K562 (cell line): ENCODE results near the gene TMEM151A. TPM values are rescaled to one million over a fixed set of nuclear protein-coding genes. Genes with fewer than 3 reads are reported as not detected.
A peak's percentile ranks its signal among the peaks of the same experiment; 100 is the strongest.

Experiments used
- ARID3A ChIP-seq: IDR thresholded peaks from 2 replicates; pipeline ENCODE4 v1.6.1; 2012; ENCODE audit warnings: low read depth, low read length, improper control_type of control experiment, borderline replicate concordance
- BRCA1 ChIP-seq, 2 experiments: fragments of 450-650 bp in 1 of 2; sonication (generic) in 1 of 2; formaldehyde crosslinking in 1 of 2; IDR thresholded peaks; 2 replicates each; pipeline versions ENCODE4 v1.5.0 to v1.6.1; 2017 to 2020; ENCODE audit warnings: mild to moderate bottlenecking in 1 of 2, missing genetic modification reagents in 1 of 2
- CBFA2T2 ChIP-seq: fragments of 450-650 bp; conservative IDR thresholded peaks from 2 replicates; pipeline ENCODE4 v1.6.1; 2017; ENCODE audit warnings: mild to moderate bottlenecking
- HBP1 ChIP-seq: fragments of 450-650 bp; formaldehyde crosslinking; IDR thresholded peaks from 2 replicates; pipeline ENCODE4 v1.4.0; 2022; ENCODE audit warnings: missing genetic modification characterization
- MTA3 ChIP-seq: fragments of 450-650 bp; formaldehyde crosslinking; IDR thresholded peaks from 2 replicates; pipeline ENCODE4 v1.6.1; 2017; ENCODE audit warnings: mild to moderate bottlenecking, borderline replicate concordance
- NCOA1 ChIP-seq: fragments of 450-650 bp; IDR thresholded peaks from 2 replicates; pipeline ENCODE4 v1.6.1; 2016; ENCODE audit warnings: low read depth
- PBX2 ChIP-seq, 2 experiments: IDR thresholded peaks in 1 of 2; conservative IDR thresholded peaks in 1 of 2; 2 replicates each; pipeline ENCODE4 v1.6.1; 2016; ENCODE audit warnings: low read depth in 2 of 2, mild to moderate bottlenecking in 1 of 2, missing compliant biosample characterization in 1 of 2, missing genetic modification characterization in 1 of 2, moderate library complexity in 1 of 2
- POLR2B ChIP-seq: fragments of 450-650 bp; IDR thresholded peaks from 2 replicates; pipeline ENCODE4 v1.6.1; 2018; ENCODE audit warnings: low read depth; ENCODE audit not compliant: partially characterized antibody
- RB1 ChIP-seq: fragments of 450-650 bp; IDR thresholded peaks from 2 replicates; pipeline ENCODE4 v1.6.1; 2017; ENCODE audit warnings: low read depth, mild to moderate bottlenecking
- SMC3 ChIP-seq: conservative IDR thresholded peaks from 2 replicates; pipeline ENCODE4 v1.6.1; 2011; ENCODE audit warnings: low read depth, low read length, improper control_type of control experiment; ENCODE audit not compliant: insufficient read depth
- SP2 ChIP-seq: IDR thresholded peaks from 2 replicates; pipeline ENCODE4 v1.6.1; 2011; ENCODE audit warnings: mild to moderate bottlenecking, low read depth, low read length, moderate library complexity; ENCODE audit not compliant: poor library complexity, severe bottlenecking; ENCODE audit errors: extremely low read depth
- TRIM24 ChIP-seq, 2 experiments: fragments of 450-650 bp; IDR thresholded peaks; 2 replicates each; pipeline ENCODE4 v1.6.1; 2016
- TSHZ1 ChIP-seq: fragments of 250-450 bp; sonication (Bioruptor Pico); IDR thresholded peaks from 2 replicates; pipeline ENCODE4 v1.4.0; 2020; ENCODE audit warnings: mild to moderate bottlenecking, moderate library complexity
- ZNF133 ChIP-seq: fragments of 250-450 bp; sonication (Bioruptor Pico); IDR thresholded peaks from 2 replicates; pipeline ENCODE4 v1.4.0; 2020; ENCODE audit warnings: mild to moderate bottlenecking
- ZNF146 ChIP-seq: IDR thresholded peaks from one replicate; pipeline ENCODE4 v1.6.1; 2018; ENCODE audit warnings: missing compliant biosample characterization; ENCODE audit not compliant: unreplicated experiment
- ZNF239 ChIP-seq: fragments of 250-450 bp; sonication (Bioruptor Pico); IDR thresholded peaks from 2 replicates; pipeline ENCODE4 v1.4.0; 2020; ENCODE audit warnings: mild to moderate bottlenecking
- ZNF778 ChIP-seq: fragments of 450-650 bp; formaldehyde crosslinking; IDR thresholded peaks from 2 replicates; pipeline ENCODE4 v1.4.0; 2020; ENCODE audit warnings: mild to moderate bottlenecking, moderate library complexity
- polyA plus RNA-seq, 8 experiments: library from polyadenylated mRNA; depleted of rRNA in 4 of 8; stranded (reverse) in 5 of 8; unstranded in 3 of 8; fragments of >200 nt; fragmentation: Nextera tagmentation in 2 of 8; fragmentation: Illumina TruSeq in 1 of 8; extraction: Ambion mirVana in 2 of 8; extraction: Trizol in 1 of 8; gene quantifications; 2 replicates each; pipeline versions ENCODE4 v1.2.1 to v1.2.3, GENCODE V29; 2011 to 2014; ENCODE audit warnings: inconsistent platforms in 1 of 8, missing spikeins in 1 of 8
- total RNA-seq, 7 experiments: library from RNA; depleted of rRNA in 6 of 7; stranded (reverse); fragments of >200 nt in 6 of 7; fragmentation: Illumina TruSeq in 2 of 7; extraction: Trizol in 2 of 7; gene quantifications; 2 replicates each; pipeline versions ENCODE4 v1.2.1 to v1.2.3, GENCODE V29; 2011 to 2021; ENCODE audit warnings: low replicate concordance in 1 of 7

TMEM151A gene
- total and polyA plus RNA-seq, 9 of the 15 experiments (the other 6 are each of a cell fraction or from before 2014, with no cell fraction given): not detected

GRCh38 chr11:66288671-66289547 is 2.8 kb upstream of the TMEM151A start, which contains the start of gene YIF1A (continued):
- no peak for TF ChIP-seq ZNF778 (CRISPR knock-in tag)
- no peak for TF ChIP-seq BRCA1 (IDR thresholded peaks at IDR 0.05)
- no peak for TF ChIP-seq BRCA1 (CRISPR knock-in tag; IDR thresholded peaks at IDR 0.05)
- TF ChIP-seq HBP1 (CRISPR knock-in tag): no peak
- peak; percentile 82 for TF ChIP-seq PBX2 (CRISPR knock-in tag; IDR thresholded peaks at IDR 0.05; ENCODE audit: low read depth)
- TF ChIP-seq PBX2 (tag; conservative IDR thresholded peaks at IDR 0.05; ENCODE audit: low read depth): peak; percentile 98
- no peak for TF ChIP-seq NCOA1
- TF ChIP-seq ZNF146 (CRISPR knock-in tag): no peak
- no peak for TF ChIP-seq CBFA2T2
- TF ChIP-seq TRIM24 (IDR thresholded peaks at IDR 0.05): no peak
- no peak for TF ChIP-seq ARID3A
- no peak for TF ChIP-seq SMC3
- TF ChIP-seq SP2: peak; percentile 85
- TF ChIP-seq MTA3: peak; percentile 67; the same call in 1 of the 2 replicates
- peak; percentile 58 for TF ChIP-seq POLR2B
- no peak for TF ChIP-seq TSHZ1 (CRISPR knock-in tag)
- TF ChIP-seq RB1: peak; percentile 93
- no peak for TF ChIP-seq ZNF239 (CRISPR knock-in tag)
- no peak for TF ChIP-seq ZNF133 (CRISPR knock-in tag)
